Endothelial cell of umbilical vein (primary cell): ENCODE measurements around the gene IL13RA1. TPM values are rescaled to one million over a fixed set of nuclear protein-coding genes. Genes with fewer than 3 reads are reported as not detected.

ENCODE experiments used
- BruUV-seq: library from RNA; stranded (reverse); fragments of 400-500 nt; replicated peaks from 2 replicates; lab custom pipeline; 2021; lab: Mats Ljungman, UMichigan
- CTCF ChIA-PET: fragments of 300-600, 350-600 bp; sonication (Branson Sonifier 250); formaldehyde crosslinking; loops from one replicate; lab custom pipeline; 2021; ENCODE audit warnings: antibody characterized with exemption, inconsistent platforms; lab: Charles Lee
- POLR2A ChIA-PET: fragments of 300-600, 350-600 bp; sonication (Branson Sonifier 250); formaldehyde crosslinking; loops from one replicate; lab custom pipeline; 2021; ENCODE audit warnings: antibody characterized with exemption, inconsistent platforms; lab: Charles Lee
- DNase-seq: peaks from one replicate; pipeline ENCODE4 v3.0.0-alpha.2; 2011; ENCODE audit warnings: low read depth, low spot score
- FAIRE-seq: peaks from 2 replicates; lab custom pipeline; 2011; peaks lifted over from hg19 to GRCh38; lab: Jason Lieb, UNC
- H2AFZ ChIP-seq: 2 replicates; pipeline ENCODE4 v1.6.0; 2012; ENCODE audit warnings: low read depth, low read length, control low read depth, inconsistent platforms
- H3K27ac ChIP-seq: 2 replicates; pipeline ENCODE4 v1.5.1; 2011; ENCODE audit warnings: low read depth, mild to moderate bottlenecking, control low read depth, low read length, moderate library complexity; ENCODE audit not compliant: insufficient read depth
- H3K27me3 ChIP-seq, 2 experiments: 2 replicates each; pipeline versions ENCODE4 v1.6.0 to v1.6.1; 2011; ENCODE audit warnings: low read length in 2 of 2, mixed read lengths in 1 of 2; ENCODE audit not compliant: control insufficient read depth in 2 of 2, insufficient read depth in 2 of 2
- H3K36me3 ChIP-seq, 2 experiments: 2 replicates in 1 of 2; 3 replicates in 1 of 2; pipeline ENCODE4 v1.5.1; 2011; ENCODE audit warnings: low read length in 2 of 2, mild to moderate bottlenecking in 1 of 2, moderate library complexity in 1 of 2; ENCODE audit not compliant: control insufficient read depth in 2 of 2, insufficient read depth in 2 of 2; ENCODE audit errors: extremely low read depth in 1 of 2
- H3K4me1 ChIP-seq: 3 replicates; pipeline ENCODE4 v1.5.1; 2011; ENCODE audit warnings: mild to moderate bottlenecking, low read length; ENCODE audit not compliant: control insufficient read depth, insufficient read depth; ENCODE audit errors: extremely low read depth
- H3K4me2 ChIP-seq: 2 replicates; pipeline ENCODE4 v1.6.1; 2011; ENCODE audit warnings: low read length, control low read depth, mixed read lengths; ENCODE audit not compliant: insufficient read depth
- H3K4me3 ChIP-seq, 3 experiments: fragments of 200-600 bp in 1 of 3; sonication (generic), shearing (Covaris generic) in 1 of 3; replicated peaks in 1 of 3; 2 replicates each; pipeline ENCODE4 v1.5.1; 2011 to 2016; ENCODE audit warnings: control low read depth in 3 of 3, low read length in 3 of 3, mild to moderate bottlenecking in 2 of 3, inconsistent platforms in 1 of 3, low read depth in 1 of 3, moderate library complexity in 1 of 3; ENCODE audit not compliant: insufficient read depth in 1 of 3
- H3K79me2 ChIP-seq: 2 replicates; pipeline ENCODE4 v1.6.0; 2012; ENCODE audit warnings: low read length, inconsistent platforms; ENCODE audit not compliant: control insufficient read depth, insufficient read depth
- H3K9ac ChIP-seq: replicated peaks from 2 replicates; pipeline ENCODE3; 2011; ENCODE audit warnings: low read length, control low read depth; ENCODE audit not compliant: insufficient read depth; ENCODE audit errors: extremely low read depth
- H3K9me1 ChIP-seq: replicated peaks from 3 replicates; pipeline ENCODE4 v1.6.0; 2011; ENCODE audit warnings: mild to moderate bottlenecking, low read length; ENCODE audit not compliant: control insufficient read depth, insufficient read depth; ENCODE audit errors: extremely low read depth
- H3K9me3 ChIP-seq: replicated peaks from 2 replicates; pipeline ENCODE4 v1.5.1; 2012; ENCODE audit warnings: low read length, inconsistent platforms; ENCODE audit not compliant: control insufficient read depth, insufficient read depth
- H4K20me1 ChIP-seq: replicated peaks from 2 replicates; pipeline ENCODE3; 2011; ENCODE audit warnings: mild to moderate bottlenecking, low read length; ENCODE audit not compliant: control insufficient read depth, insufficient read depth; ENCODE audit errors: extremely low read depth
- EZH2 ChIP-seq: IDR thresholded peaks from 2 replicates; pipeline ENCODE4 v1.6.1; 2012; ENCODE audit warnings: borderline replicate concordance, low read depth, mild to moderate bottlenecking, moderate library complexity, low read length, inconsistent platforms; ENCODE audit not compliant: severe bottlenecking
- FOS ChIP-seq: IDR thresholded peaks from 2 replicates; pipeline ENCODE4 v1.6.1; 2011; ENCODE audit warnings: mild to moderate bottlenecking, low read length, moderate library complexity, borderline replicate concordance; ENCODE audit not compliant: insufficient read depth
- GATA2 ChIP-seq: IDR thresholded peaks from 2 replicates; pipeline ENCODE4 v1.7.0; 2011; ENCODE audit warnings: low read depth, mild to moderate bottlenecking, moderate library complexity, mixed read lengths, low read length; ENCODE audit not compliant: insufficient read length, insufficient read depth
- JUN ChIP-seq: IDR thresholded peaks from 2 replicates; pipeline ENCODE4 v1.6.1; 2011; ENCODE audit warnings: borderline replicate concordance, low read depth; ENCODE audit not compliant: insufficient read length, insufficient read depth
- MYC ChIP-seq: IDR thresholded peaks from one replicate; pipeline ENCODE4 v1.6.1; 2011; ENCODE audit warnings: mild to moderate bottlenecking, low read depth, low read length
- POLR2A ChIP-seq: IDR thresholded peaks from 2 replicates; pipeline ENCODE4 v1.6.1; 2012; ENCODE audit warnings: low read depth, mild to moderate bottlenecking, control low read depth, low read length
- POLR2AphosphoS5 ChIP-seq: IDR thresholded peaks from 2 replicates; pipeline ENCODE4 v1.6.1; 2012; ENCODE audit warnings: low read depth, mild to moderate bottlenecking, control low read depth, low read length, moderate library complexity; ENCODE audit not compliant: insufficient read depth
- dilution Hi-C: fragments of 300-500 bp; cut with MboI; formaldehyde crosslinking; loops from one replicate; pipeline ENCODE4 v1.15.0; 2019; ENCODE audit warnings: low sequenced_read_pairs; ENCODE audit not compliant: extremely low pct_ligation_motif_present
- intact Hi-C: fragments of 100-400 bp; cut with micrococcal nuclease; formaldehyde crosslinking; loops from one replicate; pipeline ENCODE4 v1.10.0; 2022
- polyA plus RNA-seq, 4 experiments: library from polyadenylated mRNA; depleted of rRNA in 3 of 4; stranded (reverse) in 3 of 4; unstranded in 1 of 4; fragments of >200 nt; gene quantifications; 2 replicates each; pipeline versions ENCODE4 v1.2.1 to v1.2.3, GENCODE V29; 2011 to 2012; ENCODE audit warnings: missing spikeins in 1 of 4
- total RNA-seq: library from RNA; stranded (reverse); gene quantifications from 2 replicates; pipeline ENCODE4 v1.2.3, GENCODE V29; 2021
- TF ChIP-seq, protein P1 (sequence below), 2 donors: IDR thresholded peaks; 1 replicate in 1 of 2; 2 replicates in 1 of 2; pipeline ENCODE4 v1.5.1; 2011; ENCODE audit warnings: low read length in 2 of 2, mild to moderate bottlenecking in 2 of 2, moderate library complexity in 2 of 2, control low read depth in 1 of 2, inconsistent platforms in 1 of 2, low read depth in 1 of 2; ENCODE audit not compliant: insufficient read depth in 1 of 2; ENCODE audit errors: extremely low read depth in 1 of 2
- TF ChIP-seq, protein P2 (sequence below): IDR thresholded peaks from 2 replicates; pipeline ENCODE4 v1.6.1; 2011; ENCODE audit not compliant: insufficient read depth, insufficient read length

Gene IL13RA1
- total and polyA plus RNA-seq, 2 donors (not counting 3 experiments of a cell fraction or from before 2014, with no cell fraction given) = 40.7 to 61.9 TPM

DNA sequence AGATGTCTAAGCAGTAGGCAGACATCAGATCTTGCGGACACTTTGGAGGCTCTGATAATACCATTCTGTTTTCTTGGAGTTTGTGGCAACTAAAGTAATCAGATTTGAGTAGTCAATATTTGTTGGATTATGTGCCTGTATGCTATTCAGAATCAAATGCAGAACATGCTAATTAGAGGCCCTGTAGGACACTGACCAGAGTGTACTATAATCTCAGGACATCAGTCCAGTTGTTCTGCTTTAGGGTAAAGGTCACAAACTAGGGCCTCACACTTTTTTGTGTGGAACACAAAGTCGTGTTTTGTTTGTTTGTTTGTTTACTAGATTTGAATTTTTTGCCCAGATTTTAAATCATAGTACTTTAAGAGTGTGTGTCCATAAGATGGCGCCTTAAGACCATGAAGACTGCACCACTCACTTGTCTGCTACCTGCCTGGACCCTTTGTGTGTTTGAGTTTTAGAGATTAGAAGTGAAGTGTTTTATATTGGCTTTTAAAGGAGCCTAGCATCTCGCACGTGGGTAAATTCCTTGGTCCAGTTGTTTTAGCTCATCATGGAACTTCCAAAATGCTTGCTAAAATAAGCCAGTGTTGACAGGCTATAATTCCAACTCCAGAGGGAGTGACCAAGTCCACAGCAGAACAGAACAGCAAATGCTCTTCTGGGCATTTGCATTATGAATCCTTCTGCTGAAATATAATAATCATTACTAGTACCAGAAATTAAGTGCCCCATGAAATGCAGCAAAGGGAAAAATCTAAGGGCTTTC is 34.7 kb downstream of the IL13RA1 start:
- CTCF ChIA-PET = interaction anchor here (1.2 to 4.0 kb wide), 3 partner anchors 46 to 160 kb away, joined by 4 to 30 read pairs (median 6); no protein-coding TSS in a partner anchor
- BruUV-seq = no TSS peak

More for the DNA sequence above, 34.7 kb downstream of the IL13RA1 start:
- dilution Hi-C loops = no loop called here
- H3K9me1 ChIP-seq = no peaks in the 10 kb centered on the region
- peaks cover 0 to 4% of the 10 kb centered on the region in 2 experiments for H3K36me3 ChIP-seq
- no peak overlapping the region for H3K27ac ChIP-seq
- H3K4me2 ChIP-seq = no peak overlapping the region
- H4K20me1 ChIP-seq = no peaks in the 10 kb centered on the region
- H3K4me3 ChIP-seq = no peak overlapping the region
- H3K4me1 ChIP-seq = no peaks in the 10 kb centered on the region
- no peaks in the 10 kb centered on the region for H3K9me3 ChIP-seq
- no peak for DNase-seq
- no peak for FAIRE-seq
- intact Hi-C loops = loop anchor here (1.0 kb wide), 1 partner anchor 45 kb away; no protein-coding TSS in a partner anchor
- no peak overlapping the region for H3K9ac ChIP-seq
- POLR2A ChIA-PET = no interaction called here
- no peaks in the 10 kb centered on the region for H3K79me2 ChIP-seq
- H3K27me3 ChIP-seq = no peaks in the 10 kb centered on the region
- no peak overlapping the region for H2AFZ ChIP-seq
- TF ChIP-seq FOS (no peak), JUN (no peak), POLR2A (no peak), GATA2 (no peak), EZH2 (no peak), MYC (no peak), POLR2AphosphoS5 (no peak)
- TF ChIP-seq, protein P1, sequence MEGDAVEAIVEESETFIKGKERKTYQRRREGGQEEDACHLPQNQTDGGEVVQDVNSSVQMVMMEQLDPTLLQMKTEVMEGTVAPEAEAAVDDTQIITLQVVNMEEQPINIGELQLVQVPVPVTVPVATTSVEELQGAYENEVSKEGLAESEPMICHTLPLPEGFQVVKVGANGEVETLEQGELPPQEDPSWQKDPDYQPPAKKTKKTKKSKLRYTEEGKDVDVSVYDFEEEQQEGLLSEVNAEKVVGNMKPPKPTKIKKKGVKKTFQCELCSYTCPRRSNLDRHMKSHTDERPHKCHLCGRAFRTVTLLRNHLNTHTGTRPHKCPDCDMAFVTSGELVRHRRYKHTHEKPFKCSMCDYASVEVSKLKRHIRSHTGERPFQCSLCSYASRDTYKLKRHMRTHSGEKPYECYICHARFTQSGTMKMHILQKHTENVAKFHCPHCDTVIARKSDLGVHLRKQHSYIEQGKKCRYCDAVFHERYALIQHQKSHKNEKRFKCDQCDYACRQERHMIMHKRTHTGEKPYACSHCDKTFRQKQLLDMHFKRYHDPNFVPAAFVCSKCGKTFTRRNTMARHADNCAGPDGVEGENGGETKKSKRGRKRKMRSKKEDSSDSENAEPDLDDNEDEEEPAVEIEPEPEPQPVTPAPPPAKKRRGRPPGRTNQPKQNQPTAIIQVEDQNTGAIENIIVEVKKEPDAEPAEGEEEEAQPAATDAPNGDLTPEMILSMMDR (IDR thresholded peaks at IDR 0.05; ENCODE audit: extremely low read depth in 1 of 2, insufficient read depth in 1 of 2, low read depth in 1 of 2, low read length in 2 of 2) = no peak
- TF ChIP-seq, protein P2, sequence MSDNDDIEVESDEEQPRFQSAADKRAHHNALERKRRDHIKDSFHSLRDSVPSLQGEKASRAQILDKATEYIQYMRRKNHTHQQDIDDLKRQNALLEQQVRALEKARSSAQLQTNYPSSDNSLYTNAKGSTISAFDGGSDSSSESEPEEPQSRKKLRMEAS = no peak
